H1 (cell line): ENCODE measurements around the gene TMEM273. TPM values are rescaled to one million over a fixed set of nuclear protein-coding genes. Genes with fewer than 3 reads are reported as not detected.

Experiments
- CTCF ChIA-PET: fragments of 300-600 bp; sonication (Branson Sonifier 250); formaldehyde crosslinking; loops from one replicate; lab custom pipeline; 2021; ENCODE audit not compliant: partially characterized antibody; lab: Charles Lee
- POLR2A ChIA-PET: fragments of 300-600 bp; sonication (Branson Sonifier 250); formaldehyde crosslinking; loops from one replicate; lab custom pipeline; 2021; ENCODE audit warnings: inconsistent platforms; ENCODE audit not compliant: partially characterized antibody; lab: Charles Lee
- DNase-seq, 2 experiments: peaks; one replicate each; pipeline versions ENCODE4 v3.0.0 to v3.0.0-alpha.2; 2010 to 2022; ENCODE audit warnings: low spot score in 2 of 2, low read depth in 1 of 2, mixed read lengths in 1 of 2
- FAIRE-seq: peaks from 2 replicates; lab custom pipeline; 2011; peaks lifted over from hg19 to GRCh38; lab: Jason Lieb, UNC
- H2AFZ ChIP-seq: 2 replicates; pipeline ENCODE4 v1.8.1; 2012; ENCODE audit warnings: low read length, inconsistent platforms
- H2AK5ac ChIP-seq: 2 replicates; pipeline ENCODE4 v1.6.1; 2013; ENCODE audit warnings: low read depth, low read length
- H2BK120ac ChIP-seq: replicated peaks from 2 replicates; pipeline ENCODE3; 2013; ENCODE audit warnings: low read depth, low read length, inconsistent platforms
- H2BK12ac ChIP-seq: 2 replicates; pipeline ENCODE4 v1.6.1; 2013; ENCODE audit warnings: low read depth, low read length
- H2BK15ac ChIP-seq: 2 replicates; pipeline ENCODE4 v1.6.1; 2013; ENCODE audit warnings: low read length
- H2BK20ac ChIP-seq: 2 replicates; pipeline ENCODE4 v1.6.1; 2013; ENCODE audit warnings: low read length
- H2BK5ac ChIP-seq: 2 replicates; pipeline ENCODE4 v1.6.1; 2013; ENCODE audit warnings: low read depth, low read length
- H3K14ac ChIP-seq: 2 replicates; pipeline ENCODE4 v1.6.1; 2013; ENCODE audit warnings: inconsistent platforms; ENCODE audit not compliant: insufficient read length
- H3K18ac ChIP-seq: 2 replicates; pipeline ENCODE4 v1.6.1; 2013; ENCODE audit warnings: low read length; ENCODE audit errors: extremely low read depth
- H3K23ac ChIP-seq: 2 replicates; pipeline ENCODE4 v1.6.1; 2013; ENCODE audit warnings: inconsistent platforms; ENCODE audit not compliant: insufficient read length
- H3K23me2 ChIP-seq: 2 replicates; pipeline ENCODE4 v1.6.1; 2013; ENCODE audit warnings: low read depth, low read length
- H3K27ac ChIP-seq: 2 replicates; pipeline ENCODE4 v1.6.1; 2011; ENCODE audit warnings: low read depth, low read length, inconsistent platforms
- H3K27me3 ChIP-seq, 4 experiments: replicated peaks in 1 of 4; 1 replicate in 1 of 4; 2 replicates in 3 of 4; pipeline versions ENCODE4 v1.6.1 to v1.8.1; 2011 to 2013; ENCODE audit warnings: low read length in 3 of 4, mild to moderate bottlenecking in 3 of 4, inconsistent platforms in 2 of 4, mixed read lengths in 2 of 4, moderate library complexity in 1 of 4; ENCODE audit not compliant: control insufficient read depth in 3 of 4, insufficient read depth in 3 of 4; ENCODE audit errors: extremely low read depth in 1 of 4
- H3K36me3 ChIP-seq, 4 experiments: 2 replicates each; pipeline versions ENCODE4 v1.6.1 to v1.8.1; 2011 to 2013; ENCODE audit warnings: mild to moderate bottlenecking in 4 of 4, low read length in 3 of 4, moderate library complexity in 2 of 4, control low read depth in 1 of 4, inconsistent platforms in 1 of 4; ENCODE audit not compliant: insufficient read depth in 4 of 4, control insufficient read depth in 2 of 4
- H3K4ac ChIP-seq: replicated peaks from 2 replicates; pipeline ENCODE3; 2013; ENCODE audit warnings: low read length, low read depth, mixed read lengths, inconsistent platforms; ENCODE audit not compliant: insufficient read length
- H3K4me1 ChIP-seq, 4 experiments: replicated peaks in 1 of 4; 1 replicate in 1 of 4; 2 replicates in 3 of 4; pipeline versions ENCODE4 v1.6.1 to v1.8.1; 2011 to 2013; ENCODE audit warnings: low read length in 3 of 4, inconsistent platforms in 2 of 4, mixed read lengths in 1 of 4; ENCODE audit not compliant: insufficient read depth in 4 of 4, control insufficient read depth in 3 of 4
- H3K4me2 ChIP-seq, 2 experiments: 2 replicates each; pipeline versions ENCODE4 v1.6.1 to v1.8.1; 2011 to 2013; ENCODE audit warnings: low read depth in 2 of 2, low read length in 2 of 2, control low read depth in 1 of 2, inconsistent platforms in 1 of 2, mild to moderate bottlenecking in 1 of 2; ENCODE audit not compliant: insufficient read depth in 1 of 2
- H3K4me3 ChIP-seq, 4 experiments: fragments of 200-600, 300-600 bp in 1 of 4; sonication (generic), shearing (Covaris generic), sonication (Bioruptor Twin) in 1 of 4; 2 replicates each; pipeline versions ENCODE4 v1.5.1 to v1.8.1; 2011 to 2016; ENCODE audit warnings: low read length in 4 of 4, low read depth in 3 of 4, control low read depth in 2 of 4, inconsistent platforms in 2 of 4, mild to moderate bottlenecking in 2 of 4, mixed read lengths in 1 of 4, moderate library complexity in 1 of 4; ENCODE audit not compliant: insufficient read depth in 2 of 4; ENCODE audit errors: extremely low read depth in 1 of 4
- H3K56ac ChIP-seq: replicated peaks from 2 replicates; pipeline ENCODE3; 2013; ENCODE audit warnings: low read depth, mild to moderate bottlenecking, mixed read lengths, low read length, inconsistent platforms; ENCODE audit not compliant: insufficient read length
- H3K79me1 ChIP-seq: 2 replicates; pipeline ENCODE4 v1.6.1; 2013; ENCODE audit warnings: low read depth, low read length, control low read depth
- H3K79me2 ChIP-seq, 2 experiments: 2 replicates each; pipeline versions ENCODE4 v1.6.1 to v1.8.1; 2012 to 2013; ENCODE audit warnings: low read length in 2 of 2, mild to moderate bottlenecking in 2 of 2, inconsistent platforms in 1 of 2; ENCODE audit not compliant: insufficient read depth in 2 of 2, control insufficient read depth in 1 of 2
- H3K9ac ChIP-seq, 4 experiments: replicated peaks in 1 of 4; 1 replicate in 1 of 4; 2 replicates in 3 of 4; pipeline versions ENCODE4 v1.6.1 to v1.8.1; 2011 to 2013; ENCODE audit warnings: low read depth in 3 of 4, low read length in 3 of 4, control low read depth in 2 of 4, mild to moderate bottlenecking in 2 of 4, moderate library complexity in 2 of 4, inconsistent platforms in 1 of 4; ENCODE audit errors: extremely low read depth in 1 of 4
- H3K9me3 ChIP-seq, 2 experiments: 2 replicates each; pipeline versions ENCODE4 v1.6.1 to v1.8.1; 2012 to 2013; ENCODE audit warnings: mild to moderate bottlenecking in 2 of 2, moderate library complexity in 2 of 2, control low read depth in 1 of 2, inconsistent platforms in 1 of 2, low read depth in 1 of 2, low read length in 1 of 2, mixed read lengths in 1 of 2; ENCODE audit not compliant: insufficient read depth in 2 of 2
- H4K20me1 ChIP-seq, 2 experiments: replicated peaks in 1 of 2; 2 replicates each; pipeline versions ENCODE3 to v1.8.1; 2011 to 2013; ENCODE audit warnings: inconsistent platforms in 2 of 2, low read length in 2 of 2, mild to moderate bottlenecking in 1 of 2; ENCODE audit not compliant: insufficient read depth in 2 of 2, control insufficient read depth in 1 of 2
- H4K5ac ChIP-seq: 2 replicates; pipeline ENCODE4 v1.6.1; 2013; ENCODE audit warnings: low read length, low read depth, mixed read lengths, inconsistent platforms; ENCODE audit not compliant: insufficient read length
- H4K8ac ChIP-seq: 2 replicates; pipeline ENCODE4 v1.8.0; 2013; ENCODE audit warnings: mild to moderate bottlenecking, moderate library complexity, low read length, inconsistent platforms; ENCODE audit not compliant: insufficient read depth; ENCODE audit errors: extremely low read depth
- H4K91ac ChIP-seq: replicated peaks from 2 replicates; pipeline ENCODE3; 2013; ENCODE audit warnings: low read length, mixed read lengths, inconsistent platforms; ENCODE audit not compliant: insufficient read length
- CEBPB ChIP-seq: IDR thresholded peaks from 2 replicates; pipeline ENCODE4 v1.6.1; 2012; ENCODE audit warnings: low read depth, low read length
- CHD2 ChIP-seq: IDR thresholded peaks from 2 replicates; pipeline ENCODE4 v1.6.1; 2012; ENCODE audit warnings: low read length, improper control_type of control experiment
- EGR1 ChIP-seq: IDR thresholded peaks from 2 replicates; pipeline ENCODE4 v1.6.1; 2011; ENCODE audit warnings: low read depth, low read length, borderline replicate concordance
- GABPA ChIP-seq: IDR thresholded peaks from 2 replicates; pipeline ENCODE4 v1.6.1; 2011; ENCODE audit warnings: mild to moderate bottlenecking, low read length, moderate library complexity, borderline replicate concordance; ENCODE audit not compliant: insufficient read depth
- GTF2F1 ChIP-seq: IDR thresholded peaks from 2 replicates; pipeline ENCODE4 v1.6.1; 2012; ENCODE audit warnings: low read depth, low read length, improper control_type of control experiment, borderline replicate concordance
- RNF2 ChIP-seq: fragments of 200-900, 300-1000 bp; sonication (generic); IDR thresholded peaks from 2 replicates; pipeline ENCODE4 v1.7.1; 2016; ENCODE audit warnings: borderline replicate concordance, low read depth, mild to moderate bottlenecking, antibody characterized with exemption, low read length; ENCODE audit not compliant: poor library complexity, severe bottlenecking; ENCODE audit errors: missing control alignments
- TAF7 ChIP-seq: optimal IDR thresholded peaks from 2 replicates; pipeline ENCODE3; 2011; ENCODE audit warnings: low read depth, mild to moderate bottlenecking, inconsistent platforms, low read length, moderate library complexity, borderline replicate concordance
- TBP ChIP-seq: IDR thresholded peaks from 2 replicates; pipeline ENCODE4 v1.6.1; 2011; ENCODE audit warnings: low read depth, low read length, improper control_type of control experiment
- WGBS, 2 experiments: shearing (Covaris generic) in 1 of 2; methylation state at CpG; one replicate each; pipeline versions ENCODE4 v1.1.6 to v1.1.7; 2013 to 2015; ENCODE audit warnings: low lambda C conversion rate in 2 of 2, mixed read lengths in 2 of 2, inconsistent platforms in 1 of 2, low coverage in 1 of 2, missing lambda C conversion rate in 1 of 2; ENCODE audit not compliant: insufficient replicate concordance in 2 of 2, insufficient coverage in 1 of 2, insufficient read length in 1 of 2; ENCODE audit errors: extremely low coverage in 1 of 2, missing lambda C conversion rate in 1 of 2; 5-methylcytosine and 5-hydroxymethylcytosine counted together
- polyA plus RNA-seq, 7 experiments: library from polyadenylated mRNA; depleted of rRNA in 3 of 7; stranded (reverse) in 5 of 7; unstranded in 2 of 7; fragments of >200 nt in 5 of 7; fragments of 200-250 nt in 2 of 7; gene quantifications; 1 replicate in 5 of 7; 2 replicates in 1 of 7; 4 replicates in 1 of 7; pipeline versions ENCODE4 v1.2.1 to v1.2.3, GENCODE V29; 2011 to 2013; ENCODE audit warnings: missing spikeins in 2 of 7, mixed read lengths in 2 of 7
- total RNA-seq: library from RNA; stranded (reverse); fragmentation: NEBNext Ultra II Directional; extraction: Animal tissue kit (Norgen Biotek cat#: 25700); gene quantifications from 2 replicates; pipeline ENCODE4 v1.2.1, GENCODE V29; 2021
- TF ChIP-seq, protein P1 (sequence below): IDR thresholded peaks from 2 replicates; pipeline ENCODE4 v1.6.1; 2011; ENCODE audit warnings: low read depth, mild to moderate bottlenecking, low read length; ENCODE audit not compliant: insufficient read depth

TMEM273 gene
- total and polyA plus RNA-seq, 2 of the 8 experiments (the other 6 are each of a cell fraction or from before 2014, with no cell fraction given) = not detected

DNA sequence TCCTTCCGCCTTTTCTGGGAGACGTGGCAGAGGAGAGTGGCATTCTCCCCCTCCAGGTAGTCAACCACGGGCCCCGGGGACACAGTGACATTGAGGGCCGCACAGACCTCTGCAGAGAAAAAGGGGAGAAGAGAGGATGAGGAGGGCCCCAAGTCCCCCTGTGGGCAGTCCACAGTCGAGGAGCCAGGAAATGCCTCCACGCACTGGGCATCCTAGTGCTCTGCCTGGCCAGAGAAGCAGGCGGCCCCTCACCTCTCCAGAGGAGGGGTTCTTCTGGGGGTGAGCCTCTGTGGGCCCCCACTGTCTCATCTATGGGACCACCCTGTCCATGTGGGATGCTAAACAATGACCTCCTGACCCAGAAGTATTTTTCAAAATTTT is 80.3 kb downstream of the TMEM273 start:
- Histone ChIP-seq H3K18ac (no peak overlapping the region), H3K4me1 (no peaks in the 10 kb centered on the region), H3K56ac (no peak overlapping the region), H3K4me2 (no peak overlapping the region), H3K4me3 (no peak overlapping the region), H4K91ac (no peak overlapping the region), H3K23me2 (no peaks in the 10 kb centered on the region; the same call in 1 of the 2 replicates), H3K27me3 (no peaks in the 10 kb centered on the region; a peak in 1 of 7 replicates), H2AK5ac (no peak overlapping the region), H2AFZ (no peak overlapping the region), H3K14ac (no peak overlapping the region), H4K20me1 (no peaks in the 10 kb centered on the region), H2BK12ac (no peak overlapping the region), H2BK5ac (no peak overlapping the region), H3K79me1 (no peaks in the 10 kb centered on the region), H4K5ac (no peak overlapping the region), H2BK15ac (no peak overlapping the region), H3K36me3 (no peaks in the 10 kb centered on the region), H3K23ac (no peak overlapping the region), H3K27ac (no peak overlapping the region), H3K79me2 (no peaks in the 10 kb centered on the region), H2BK120ac (no peak overlapping the region), H3K9ac (no peak overlapping the region), H3K4ac (no peak overlapping the region), H4K8ac (no peak overlapping the region), H3K9me3 (no peaks in the 10 kb centered on the region), H2BK20ac (no peak overlapping the region)
- ChIA-PET CTCF (interaction anchor here (1.2 kb wide), 1 partner anchor 10 kb away, joined by 3 read pairs; no protein-coding TSS in a partner anchor), POLR2A (no interaction called here)
- DNase-seq = no peak
- no peak for FAIRE-seq
- 88% methylated on average over 8 of the region's 8 CpGs; no CpG with 5 or more reads in 1 of the 2 experiments for WGBS, 2 experiments
- TF ChIP-seq, protein P1, sequence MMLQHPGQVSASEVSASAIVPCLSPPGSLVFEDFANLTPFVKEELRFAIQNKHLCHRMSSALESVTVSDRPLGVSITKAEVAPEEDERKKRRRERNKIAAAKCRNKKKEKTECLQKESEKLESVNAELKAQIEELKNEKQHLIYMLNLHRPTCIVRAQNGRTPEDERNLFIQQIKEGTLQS = no peak
- no peak for TF ChIP-seq TBP
- TF ChIP-seq GABPA = no peak
- no peak for TF ChIP-seq CHD2
- no peak for TF ChIP-seq TAF7
- no peak for TF ChIP-seq EGR1
- no peak for TF ChIP-seq CEBPB
- no peak for TF ChIP-seq GTF2F1
- TF ChIP-seq RNF2 = no peak
